ENCODE measurements around the gene ZYX.

The ZYX gene

GRCh38 chr7:143380646-143381426 lies at the start of gene ZYX:
Gene ZYX, plus strand, starts transcription at chr7:143381345. Its CDS starts 227 bp downstream, at chr7:143381572.
- peak; percentile 14 for DNase-seq

DNA sequence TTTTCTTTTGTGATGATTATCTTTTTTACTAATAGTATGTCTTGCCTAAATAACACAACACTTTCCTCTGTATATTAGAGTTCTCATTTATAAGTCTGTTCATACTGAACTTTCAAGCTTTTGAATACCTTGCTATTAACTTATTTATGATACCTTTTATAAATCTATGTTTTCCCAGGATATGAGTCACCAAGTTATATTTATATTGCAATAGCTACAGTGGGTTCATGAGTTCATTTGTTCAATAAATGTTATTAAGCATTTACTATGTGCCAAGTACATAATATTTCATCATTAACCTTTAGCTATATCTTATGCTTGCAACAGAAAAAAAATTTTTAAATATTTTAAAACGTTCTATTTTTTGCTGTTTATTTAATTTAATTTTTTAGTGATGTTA lies 46.9 kb upstream of the ZYX start:
- DNase-seq = no peak

GRCh38 chr7:143337216-143337615 lies 43.9 kb upstream of the ZYX start:
- DNase-seq = no peak

DNA sequence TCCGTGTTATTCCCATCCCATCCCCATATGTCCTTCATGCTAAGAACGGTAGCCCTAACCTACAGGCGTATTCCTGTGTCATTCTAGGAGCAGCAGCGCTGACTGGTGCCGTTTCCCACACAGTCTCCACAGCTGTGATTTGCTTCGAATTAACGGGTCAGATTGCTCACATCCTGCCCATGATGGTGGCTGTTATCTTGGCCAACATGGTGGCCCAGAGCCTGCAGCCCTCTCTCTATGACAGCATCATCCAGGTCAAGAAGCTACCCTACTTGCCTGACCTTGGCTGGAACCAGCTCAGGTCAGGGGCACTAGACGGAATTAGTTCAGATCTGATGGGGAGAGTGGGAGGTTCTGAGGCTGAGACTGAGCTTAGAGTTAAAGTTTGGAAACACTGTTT lies 39.3 kb upstream of the ZYX start:
- no peak for DNase-seq

DNA sequence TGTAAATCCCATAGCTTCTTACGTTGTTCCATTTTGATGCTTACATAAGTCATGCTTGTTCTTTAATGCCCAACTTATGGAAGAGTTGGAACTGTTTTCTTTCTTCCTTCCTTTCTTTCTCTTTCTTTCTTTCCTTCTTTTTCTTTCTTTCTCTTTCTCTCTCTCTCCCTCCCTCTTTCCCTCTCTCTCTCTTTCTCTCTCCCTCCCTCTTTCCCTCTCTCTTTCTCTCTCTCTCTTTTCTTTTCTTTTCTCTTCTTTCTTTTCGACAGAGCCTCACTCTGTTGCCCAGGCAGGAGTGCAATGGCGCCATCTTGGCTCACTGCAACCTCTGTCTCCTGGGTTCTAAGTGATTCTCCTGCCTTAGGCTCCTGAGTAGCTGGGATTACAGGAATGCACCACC lies 37.5 kb upstream of the ZYX start:
- no peak for DNase-seq

DNA sequence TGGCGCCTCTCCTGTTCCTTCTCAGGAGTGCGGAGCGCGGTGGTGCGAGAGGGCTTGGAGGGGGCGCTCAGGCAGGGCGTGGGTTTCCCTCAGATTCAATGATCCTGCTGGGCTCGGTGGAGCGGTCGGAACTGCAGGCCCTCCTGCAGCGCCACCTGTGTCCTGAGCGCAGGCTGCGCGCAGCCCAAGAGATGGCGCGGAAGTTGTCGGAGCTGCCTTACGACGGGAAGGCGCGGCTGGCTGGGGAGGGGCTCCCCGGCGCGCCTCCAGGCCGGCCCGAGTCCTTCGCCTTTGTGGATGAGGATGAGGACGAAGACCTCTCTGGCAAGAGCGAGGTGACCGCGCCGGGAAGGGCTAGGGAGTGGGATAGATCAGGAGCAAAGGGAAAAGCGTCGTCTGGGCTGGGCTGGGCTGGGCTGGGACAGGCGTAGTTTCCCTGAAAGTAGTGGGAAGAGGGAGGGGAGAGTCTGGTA lies 35.7 kb upstream of the ZYX start:
- DNase-seq = peak; percentile 45

DNA sequence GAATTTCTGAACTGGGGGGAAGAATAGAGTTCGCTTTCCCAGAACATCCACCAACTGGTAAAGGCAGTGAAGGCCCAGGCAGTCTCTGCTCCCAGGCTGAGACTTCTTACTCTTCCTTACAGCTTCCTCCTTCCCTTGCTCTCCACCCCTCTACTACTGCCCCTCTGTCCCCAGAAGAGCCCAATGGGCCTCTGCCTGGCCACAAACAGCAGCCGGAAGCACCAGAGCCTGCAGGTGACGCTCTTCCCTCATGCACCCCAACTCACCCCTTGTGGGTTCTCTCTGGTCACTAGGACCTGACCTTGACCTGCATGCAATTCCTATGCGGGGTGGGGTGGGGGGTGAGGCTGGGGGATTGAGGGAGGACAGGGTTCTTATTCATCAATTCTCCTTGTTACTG lies 35.1 kb upstream of the ZYX start:
- no peak for DNase-seq

- no peak for DNase-seq
Observed at GRCh38 chr7:143347950-143348349, 33.2 kb upstream of the ZYX start.

DNA sequence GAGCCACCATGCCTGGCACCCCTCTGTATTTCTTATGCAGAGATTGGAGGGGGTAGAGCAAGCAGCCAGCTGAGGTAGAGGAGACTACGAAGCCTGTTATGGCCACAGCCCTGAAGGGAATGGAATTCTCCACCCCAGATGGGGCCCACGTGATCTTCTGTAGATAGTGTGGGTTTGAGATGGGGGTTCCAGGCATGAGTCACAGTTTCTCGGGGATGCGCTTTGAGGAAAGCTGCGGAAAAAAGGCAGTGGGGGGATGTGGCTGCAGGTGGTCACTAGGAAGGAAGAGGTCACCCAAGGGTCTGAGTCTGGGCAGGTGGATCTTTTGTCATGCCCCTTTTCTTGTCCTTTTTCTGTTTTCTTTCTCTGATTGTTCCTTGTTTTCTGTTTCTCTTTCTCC lies 30.1 kb upstream of the ZYX start:
- DNase-seq = no peak

GRCh38 chr7:143351574-143351973 lies 29.6 kb upstream of the ZYX start:
- DNase-seq = no peak

DNA sequence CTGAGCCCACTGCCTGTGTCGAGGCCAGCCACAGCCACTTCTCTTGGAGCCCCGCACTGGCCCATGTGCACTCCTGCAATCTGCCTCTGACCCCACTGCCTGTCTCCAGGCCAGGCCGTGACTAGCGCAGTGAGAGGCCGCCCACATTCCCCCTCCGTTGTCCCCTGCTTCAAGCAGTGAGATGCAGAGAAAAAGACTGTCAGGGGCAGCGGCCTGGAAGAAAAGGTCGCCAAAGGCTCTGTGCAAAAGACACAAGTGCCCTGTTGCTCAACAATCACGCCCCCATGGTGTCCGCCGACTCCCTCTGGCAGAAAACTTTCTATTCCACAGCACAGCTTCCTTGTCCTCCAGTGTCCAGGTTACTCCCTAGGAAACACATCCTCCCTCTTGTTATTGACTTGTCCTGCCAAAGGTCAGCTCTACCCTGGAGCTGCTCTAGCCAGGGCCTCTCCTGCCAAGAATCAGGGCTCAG lies 28.6 kb upstream of the ZYX start:
- no peak for DNase-seq

DNA sequence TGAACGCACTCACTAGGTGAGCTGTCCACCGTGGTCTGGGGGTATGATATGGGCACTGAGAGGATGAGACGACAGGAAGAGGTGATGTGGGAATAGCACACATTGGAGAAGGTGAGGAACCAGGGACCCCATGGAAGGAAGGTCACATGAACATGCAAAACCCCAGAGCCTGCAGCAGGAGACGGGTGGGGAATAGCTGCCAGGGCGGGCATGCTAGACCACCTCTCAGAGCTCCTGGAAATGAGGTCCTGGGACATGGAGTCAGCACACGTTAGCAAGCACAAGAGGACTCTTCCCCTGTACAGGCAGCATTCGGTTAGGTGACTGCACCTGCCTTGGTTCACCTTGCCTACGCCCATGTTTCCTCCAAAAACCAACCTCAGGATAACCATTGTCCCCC lies 26.8 kb upstream of the ZYX start:
- no peak for DNase-seq

GRCh38 chr7:143354965-143355364 lies 26.2 kb upstream of the ZYX start:
- DNase-seq = no peak

GRCh38 chr7:143355450-143356385 lies 25.4 kb upstream of the ZYX start:
- no peak for DNase-seq

DNA sequence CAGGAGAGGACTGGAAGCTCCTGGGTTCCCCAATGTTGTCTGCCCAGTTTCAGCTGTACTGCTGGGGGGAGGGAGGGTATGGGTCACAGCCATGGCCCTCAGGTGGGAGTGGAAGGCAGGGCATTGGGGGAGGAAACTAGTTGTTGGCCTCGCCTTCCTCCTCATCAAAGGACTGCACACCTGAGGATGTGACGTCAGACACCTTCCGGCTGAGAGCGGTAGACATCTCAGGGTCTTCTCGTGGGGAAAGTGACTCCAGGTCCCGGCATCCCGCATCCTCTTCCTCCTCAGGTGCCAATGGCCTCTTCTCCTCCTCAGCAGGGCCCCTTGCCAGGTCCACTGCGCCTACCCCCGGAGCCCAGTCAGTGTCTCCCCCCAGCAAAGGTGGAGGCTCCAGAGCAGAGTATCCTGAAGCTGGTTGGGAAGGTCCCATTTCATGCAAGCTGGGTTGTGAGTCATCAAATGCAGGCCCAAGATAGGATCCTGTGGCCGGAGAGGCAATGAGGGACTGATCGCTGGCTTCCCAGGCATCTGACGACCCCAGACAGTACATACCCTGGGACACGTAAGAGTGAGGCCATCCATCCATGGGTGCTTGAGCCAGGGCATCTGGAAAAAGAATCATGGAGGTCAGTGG lies 24.6 kb upstream of the ZYX start:
- DNase-seq = no peak

DNA sequence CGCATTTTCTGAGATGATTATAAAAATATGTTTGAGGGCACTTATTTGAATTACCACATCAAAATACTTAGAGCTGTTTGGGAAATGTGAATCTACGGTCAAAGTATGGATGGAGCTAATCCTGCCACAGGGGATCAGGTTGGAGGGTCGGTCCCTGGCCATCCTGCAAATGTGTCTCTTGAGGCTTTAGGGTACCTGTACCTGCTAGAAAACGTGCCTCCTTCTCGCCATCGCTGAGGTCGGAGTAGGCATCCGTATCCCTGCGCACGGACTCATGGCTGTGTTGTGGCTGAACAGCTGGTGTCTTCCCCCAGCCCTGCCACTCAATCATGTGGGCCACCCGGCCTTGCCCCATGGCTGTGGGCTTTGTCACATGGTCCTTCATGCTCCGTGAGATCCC lies 22.5 kb upstream of the ZYX start:
- DNase-seq = no peak

DNA sequence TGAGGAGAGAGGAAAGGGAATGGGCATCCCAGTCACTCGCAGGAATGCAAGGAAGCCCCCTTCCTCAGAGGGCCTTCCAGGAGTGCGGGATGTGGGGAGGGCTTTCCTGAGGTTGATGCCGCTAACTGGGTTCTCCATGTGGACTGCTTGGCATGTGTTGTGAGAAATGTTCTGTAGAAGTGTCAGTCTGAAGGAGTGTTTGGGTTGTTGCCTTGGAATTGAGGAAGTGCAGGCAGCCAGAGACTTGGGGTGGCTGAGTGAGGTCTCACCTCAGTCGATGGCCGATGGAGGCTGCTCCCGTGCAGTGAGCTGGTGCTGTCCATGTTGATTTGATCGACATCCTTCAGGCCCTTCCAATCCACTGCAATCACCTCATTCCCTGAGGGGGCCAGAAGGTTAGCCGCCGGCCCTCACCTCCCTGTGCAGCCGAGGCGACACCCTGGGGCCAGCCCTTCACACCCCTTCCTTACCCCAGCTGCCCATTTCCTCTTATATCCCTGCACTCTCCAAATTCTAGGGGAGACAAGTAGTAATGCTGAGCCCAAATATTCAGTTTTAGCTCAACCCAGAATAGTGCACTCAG lies 21.3 kb upstream of the ZYX start:
- DNase-seq = no peak

DNA sequence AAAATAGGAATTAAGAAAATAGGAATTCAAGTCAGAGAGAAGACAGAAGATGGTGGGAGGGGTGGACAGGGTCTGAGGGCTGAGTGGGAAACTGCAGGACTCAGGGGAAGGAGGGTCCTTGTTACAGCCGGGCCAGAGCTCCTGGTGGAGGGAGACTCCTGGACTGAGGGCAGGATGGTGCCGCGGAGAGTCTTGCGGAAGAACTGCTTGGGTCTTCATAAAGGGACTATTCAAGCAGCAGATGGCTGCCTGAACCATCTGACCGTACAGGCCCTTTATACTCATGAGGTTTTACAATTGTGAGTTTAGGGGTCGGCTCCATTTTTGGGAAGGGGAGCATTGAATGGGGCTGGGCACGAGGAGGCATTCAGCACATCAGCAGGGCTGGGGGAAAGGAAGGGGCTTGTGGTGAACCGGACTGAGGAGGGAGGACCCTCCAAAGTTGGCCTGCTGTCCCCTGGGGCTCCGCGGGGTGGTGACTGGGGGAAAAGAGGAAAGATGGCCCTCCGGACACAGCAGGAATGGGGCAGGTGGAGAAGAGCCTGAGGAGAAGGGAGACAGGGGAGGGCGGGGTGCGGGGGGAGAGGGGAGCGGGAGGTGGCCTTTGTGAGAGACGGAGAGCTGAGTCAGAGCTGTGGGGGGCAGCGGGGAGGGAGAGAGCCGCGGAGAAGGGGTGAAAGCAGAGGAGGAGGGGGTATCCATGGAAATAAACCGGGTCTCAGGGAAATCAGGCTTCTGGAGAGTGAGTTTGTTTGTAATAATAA lies 20.2 kb upstream of the ZYX start:
- no peak for DNase-seq

- DNase-seq = no peak
Observed at GRCh38 chr7:143361552-143362130, 19.5 kb upstream of the ZYX start.

DNA sequence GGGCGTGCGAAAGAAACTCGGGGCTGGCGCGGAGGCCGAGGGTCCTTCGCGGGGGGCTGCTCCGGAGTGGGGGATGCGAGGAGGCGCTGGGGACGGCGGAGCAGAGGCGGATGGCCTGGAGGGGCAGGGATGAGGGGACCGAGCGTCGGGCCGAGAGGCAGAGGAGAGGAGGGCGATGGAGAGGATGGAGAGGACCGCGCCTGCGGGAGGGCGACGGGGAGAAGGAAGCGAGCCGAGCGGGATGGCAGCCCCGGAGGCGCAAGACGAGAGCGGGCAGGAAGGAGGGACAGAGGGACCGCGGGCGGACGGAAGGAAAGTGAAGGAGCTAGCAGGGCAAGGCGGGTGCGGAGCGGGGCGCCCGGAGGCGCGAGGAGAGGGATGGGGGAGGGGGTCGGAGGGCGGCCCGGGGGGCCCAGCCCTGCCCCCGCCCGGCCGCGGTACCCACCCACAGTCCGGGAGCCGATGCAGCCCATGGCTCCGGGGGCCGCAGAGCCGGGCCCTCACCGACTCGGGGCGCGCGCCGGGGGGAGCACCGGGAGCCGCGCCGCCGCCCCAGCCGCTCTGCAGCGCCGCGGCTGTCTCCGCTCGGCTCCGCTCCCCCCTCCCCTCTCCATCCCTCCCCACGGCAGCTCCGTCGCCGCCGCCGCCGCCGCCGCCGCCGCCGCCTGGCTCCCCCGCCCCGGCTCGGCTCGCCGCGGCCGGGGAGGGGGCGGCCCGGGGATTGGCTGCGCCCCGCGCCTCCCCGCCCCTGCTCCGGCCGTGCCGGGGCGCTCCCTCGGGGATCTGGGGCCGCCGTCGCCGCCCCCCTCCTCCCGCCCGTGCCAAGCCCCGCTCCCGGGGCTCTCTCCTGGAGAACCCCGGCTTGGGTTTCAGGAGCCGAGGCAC lies 18.8 kb upstream of the ZYX start, which contains the start of gene FAM131B:
Gene FAM131B (minus strand): TSS at position 583 of the 885 bp plus-strand sequence. CDS start 110 bp downstream, at position 473.
- DNase-seq = no peak
